Measurements from ENCODE around the gene MAPKAPK5.
"Not testable (repeated sequence)": the region's sequence is repeated elsewhere in the genome, so short reads cannot be mapped to it uniquely, and the experiment has no call there.

Gene MAPKAPK5

GRCh38 chr12:111828338-111828979, 13.6 kb upstream of the MAPKAPK5 start:
- DNase-seq, result no peak

- not testable (repeated sequence) for DNase-seq
Measured at GRCh38 chr12:111829635-111830034, 12.4 kb upstream of the MAPKAPK5 start.

- DNase-seq, result not testable (repeated sequence)
Measured at GRCh38 chr12:111834740-111835386, 7.2 kb upstream of the MAPKAPK5 start.

- not testable (repeated sequence) for DNase-seq
Measured at GRCh38 chr12:111835531-111836181, 6.4 kb upstream of the MAPKAPK5 start.

- no peak for DNase-seq
Measured at GRCh38 chr12:111838353-111838752, 3.7 kb upstream of the MAPKAPK5 start.

- DNase-seq, result no peak
Measured at GRCh38 chr12:111840807-111841206, 1.2 kb upstream of the MAPKAPK5 start.

- peak; percentile 13 for DNase-seq
Measured at GRCh38 chr12:111841236-111841749, 735 bp upstream of the MAPKAPK5 start.

GRCh38 chr12:111842556-111843396, 748 bp downstream of the MAPKAPK5 start:
- no peak for DNase-seq

- no peak for DNase-seq
Measured at GRCh38 chr12:111846016-111846415, 4.0 kb downstream of the MAPKAPK5 start.

GRCh38 chr12:111850526-111850925, 8.5 kb downstream of the MAPKAPK5 start:
- DNase-seq, result no peak

GRCh38 chr12:111858186-111858585, 16.2 kb downstream of the MAPKAPK5 start:
- no peak for DNase-seq

- no peak for DNase-seq
Measured at GRCh38 chr12:111858778-111859177, 16.8 kb downstream of the MAPKAPK5 start.

GRCh38 chr12:111864913-111865312, 22.9 kb downstream of the MAPKAPK5 start:
- no peak for DNase-seq

- no peak for DNase-seq
Measured at GRCh38 chr12:111867531-111867930, 25.5 kb downstream of the MAPKAPK5 start.

- no peak for DNase-seq
Measured at GRCh38 chr12:111868676-111869588, 26.9 kb downstream of the MAPKAPK5 start.

GRCh38 chr12:111869671-111870070, 27.6 kb downstream of the MAPKAPK5 start:
- no peak for DNase-seq

GRCh38 chr12:111870216-111870615, 28.2 kb downstream of the MAPKAPK5 start:
- no peak for DNase-seq

- no peak for DNase-seq
Measured at GRCh38 chr12:111870706-111871105, 28.7 kb downstream of the MAPKAPK5 start.

- DNase-seq, result no peak
Measured at GRCh38 chr12:111873113-111873512, 31.1 kb downstream of the MAPKAPK5 start.

GRCh38 chr12:111881716-111882115, 39.7 kb downstream of the MAPKAPK5 start:
- no peak for DNase-seq

GRCh38 chr12:111886662-111887545, 44.9 kb downstream of the MAPKAPK5 start:
- no peak for DNase-seq

All from activated naive CD4-positive, alpha-beta T cell treated with anti-CD3 and anti-CD28 coated beads, Interleukin-2, amount 50 U/mL, for 16 hours (primary cell).